ENCODE data around the gene C1orf226. TPM values are rescaled to one million over a fixed set of nuclear protein-coding genes. Genes with fewer than 3 reads are reported as not detected.

The C1orf226 gene
- total and polyA plus RNA-seq, 9 of the 15 experiments (the other 6 are each of a cell fraction or from before 2014, with no cell fraction given), result 0.10 to 1.4 (median 0.47) TPM

DNA sequence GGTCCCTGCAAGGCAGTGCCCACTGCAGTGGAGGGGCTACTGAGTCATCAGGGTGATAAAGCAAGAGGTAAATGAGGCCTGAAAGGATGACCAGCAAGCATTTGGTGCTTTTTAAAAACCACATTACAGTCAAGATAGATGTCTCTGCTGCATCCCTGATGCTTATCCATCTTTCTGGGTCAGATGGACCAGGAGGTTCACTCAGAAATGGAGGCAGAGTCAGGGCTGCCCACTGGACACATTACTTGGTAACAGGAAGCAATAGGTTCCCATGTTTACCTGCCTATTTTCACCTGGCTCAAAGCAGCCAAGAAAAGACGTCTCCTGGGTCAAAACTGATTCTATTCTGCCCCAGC, 8.5 kb upstream of the C1orf226 start (continued):
- TF ChIP-seq, protein P1, sequence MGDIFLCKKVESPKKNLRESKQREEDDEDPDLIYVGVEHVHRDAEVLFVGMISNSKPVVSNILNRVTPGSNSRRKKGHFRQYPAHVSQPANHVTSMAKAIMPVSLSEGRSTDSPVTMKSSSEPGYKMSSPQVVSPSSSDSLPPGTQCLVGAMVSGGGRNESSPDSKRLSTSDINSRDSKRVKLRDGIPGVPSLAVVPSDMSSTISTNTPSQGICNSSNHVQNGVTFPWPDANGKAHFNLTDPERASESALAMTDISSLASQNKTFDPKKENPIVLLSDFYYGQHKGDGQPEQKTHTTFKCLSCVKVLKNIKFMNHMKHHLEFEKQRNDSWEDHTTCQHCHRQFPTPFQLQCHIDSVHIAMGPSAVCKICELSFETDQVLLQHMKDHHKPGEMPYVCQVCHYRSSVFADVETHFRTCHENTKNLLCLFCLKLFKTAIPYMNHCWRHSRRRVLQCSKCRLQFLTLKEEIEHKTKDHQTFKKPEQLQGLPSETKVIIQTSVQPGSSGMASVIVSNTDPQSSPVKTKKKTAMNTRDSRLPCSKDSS (IDR thresholded peaks at IDR 0.05; ENCODE audit: low read depth, partially characterized antibody), result no peak
- TF ChIP-seq ARNT (IDR thresholded peaks at IDR 0.05), result no peak
- TF ChIP-seq ZNF583 (CRISPR knock-in tag; IDR thresholded peaks at IDR 0.05), result no peak
- 0 out of 2 replicates have a peak, but pooled peaks have one; percentile 46 for TF ChIP-seq FOXK1 (CRISPR knock-in tag; IDR thresholded peaks at IDR 0.05; ENCODE audit: borderline replicate concordance)
- TF ChIP-seq SMARCC2 (IDR thresholded peaks at IDR 0.05; ENCODE audit: low read depth), result 0 out of 2 replicates have a peak, but pooled peaks have one; percentile 19
- TF ChIP-seq SRSF3 (IDR thresholded peaks at IDR 0.05; ENCODE audit: insufficient read depth, low read length), result no peak
- no peak for TF ChIP-seq ZNF561 (CRISPR knock-in tag; conservative IDR thresholded peaks at IDR 0.05)
- TF ChIP-seq, protein P2, sequence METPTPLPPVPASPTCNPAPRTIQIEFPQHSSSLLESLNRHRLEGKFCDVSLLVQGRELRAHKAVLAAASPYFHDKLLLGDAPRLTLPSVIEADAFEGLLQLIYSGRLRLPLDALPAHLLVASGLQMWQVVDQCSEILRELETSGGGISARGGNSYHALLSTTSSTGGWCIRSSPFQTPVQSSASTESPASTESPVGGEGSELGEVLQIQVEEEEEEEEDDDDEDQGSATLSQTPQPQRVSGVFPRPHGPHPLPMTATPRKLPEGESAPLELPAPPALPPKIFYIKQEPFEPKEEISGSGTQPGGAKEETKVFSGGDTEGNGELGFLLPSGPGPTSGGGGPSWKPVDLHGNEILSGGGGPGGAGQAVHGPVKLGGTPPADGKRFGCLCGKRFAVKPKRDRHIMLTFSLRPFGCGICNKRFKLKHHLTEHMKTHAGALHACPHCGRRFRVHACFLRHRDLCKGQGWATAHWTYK (CRISPR knock-in tag; IDR thresholded peaks at IDR 0.05), result 0 out of 2 replicates have a peak, but pooled peaks have one; percentile 7
